Measurements from ENCODE around the gene ATP5F1E.
"Not testable (repeated sequence)": the region's sequence is repeated elsewhere in the genome, so short reads cannot be mapped to it uniquely, and the experiment has no call there.

Gene ATP5F1E

GRCh38 chr20:58988565-58988882 is 43.6 kb downstream of the ATP5F1E start:
- DNase-seq (ENCODE audit: low spot score), result no peak

GRCh38 chr20:58987790-58988564 is 44.2 kb downstream of the ATP5F1E start:
- no peak for DNase-seq (ENCODE audit: low spot score)

- DNase-seq (ENCODE audit: low spot score), result no peak
Observed at GRCh38 chr20:58986968-58987517, 45.1 kb downstream of the ATP5F1E start.

GRCh38 chr20:58986286-58986967 is 45.7 kb downstream of the ATP5F1E start:
- no peak for DNase-seq (ENCODE audit: low spot score)

GRCh38 chr20:58985656-58986055 is 46.5 kb downstream of the ATP5F1E start:
- DNase-seq (ENCODE audit: low spot score), result no peak

- DNase-seq (ENCODE audit: low spot score), result no peak
Observed at GRCh38 chr20:58984691-58985090, 47.4 kb downstream of the ATP5F1E start.

- DNase-seq (ENCODE audit: low spot score), result not testable (repeated sequence)
Observed at GRCh38 chr20:58983115-58983468, 49.0 kb downstream of the ATP5F1E start.

GRCh38 chr20:58982406-58983114 is 49.6 kb downstream of the ATP5F1E start:
- no peak for DNase-seq (ENCODE audit: low spot score)

GRCh38 chr20:58981628-58982364 is 50.3 kb downstream of the ATP5F1E start:
- DNase-seq (ENCODE audit: low spot score), result no peak

- peak; percentile 95 for DNase-seq (ENCODE audit: low spot score)
Observed at GRCh38 chr20:58980711-58981627, 51.2 kb downstream of the ATP5F1E start, which contains the start of gene NELFCD. NELFCD (plus strand) TSS chr20:58981256; CDS start chr20:58981310, 54 bp downstream.

- DNase-seq (ENCODE audit: low spot score), result no peak
Observed at GRCh38 chr20:58978351-58979190, 53.6 kb downstream of the ATP5F1E start.

- no peak for DNase-seq (ENCODE audit: low spot score)
Observed at GRCh38 chr20:58976061-58976730, 55.9 kb downstream of the ATP5F1E start.
